ENCODE results near the gene LRRC74B.

GRCh38 chr22:21030032-21030431, 15.7 kb upstream of the LRRC74B start:
- no peak for TF ChIP-seq CTCF (conservative IDR thresholded peaks at IDR 0.05; ENCODE audit: low read depth, low read length)
- no peak for TF ChIP-seq EZH2 (IDR thresholded peaks at IDR 0.05; ENCODE audit: low read length, unreplicated experiment)

Data from PC-3 (cell line).